Gastrocnemius medialis (tissue), 4 donors: ENCODE data around the gene PLA2G2F. TPM values are rescaled to one million over a fixed set of nuclear protein-coding genes. Genes with fewer than 3 reads are reported as not detected.

Experiments
- ATAC-seq, 2 donors: fragments of 150-250 bp; one replicate each; pipeline ENCODE4 v1.9.1; 2016
- DNase-seq, 2 donors: peaks; one replicate each; pipeline ENCODE4 v3.0.0-alpha.2; 2019
- H3K27ac ChIP-seq, 4 donors: fragments of 200-600 bp; sonication (generic); 1 replicate in 1 of 4; 2 replicates in 3 of 4; pipeline ENCODE4 v1.5.1; 2016 to 2018; ENCODE audit warnings: mild to moderate bottlenecking in 2 of 4, moderate library complexity in 1 of 4
- H3K27me3 ChIP-seq, 3 donors: fragments of 200-600 bp; sonication (generic) in 2 of 3; 1 replicate in 1 of 3; 2 replicates in 2 of 3; pipeline versions ENCODE4 v1.5.1 to v1.6.0; 2016 to 2019; ENCODE audit warnings: mild to moderate bottlenecking in 1 of 3, moderate library complexity in 1 of 3
- H3K36me3 ChIP-seq, 2 donors: fragments of 200-600 bp; sonication (generic) in 1 of 2; one replicate each; pipeline ENCODE4 v1.5.1; 2017 to 2018
- H3K4me1 ChIP-seq, 2 donors: fragments of 200-600 bp; sonication (generic) in 1 of 2; one replicate each; pipeline ENCODE4 v1.5.1; 2016 to 2017; ENCODE audit warnings: mild to moderate bottlenecking in 2 of 2
- H3K4me3 ChIP-seq, 4 donors: fragments of 200-600 bp; sonication (generic) in 3 of 4; 1 replicate in 1 of 4; 2 replicates in 3 of 4; pipeline ENCODE4 v1.5.1; 2016 to 2019; ENCODE audit warnings: mild to moderate bottlenecking in 2 of 4
- H3K9me3 ChIP-seq, 3 donors: fragments of 200-600 bp; sonication (generic) in 2 of 3; 1 replicate in 1 of 3; 2 replicates in 2 of 3; pipeline ENCODE4 v1.5.1; 2016 to 2019
- POLR2A ChIP-seq, 2 donors: fragments of 450-650 bp; IDR thresholded peaks; one replicate each; pipeline ENCODE4 v1.6.1; 2017; ENCODE audit warnings: antibody characterized with exemption in 2 of 2, mild to moderate bottlenecking in 2 of 2, moderate library complexity in 2 of 2
- in situ Hi-C, 4 donors: fragments of 200-750 bp; cut with MboI; loops; one replicate each; pipeline versions ENCODE4 v1.15.0 to v1.8.0; 2017; ENCODE audit warnings: low sequenced_read_pairs in 4 of 4
- intact Hi-C: fragments of 100-400 bp; cut with DNase I; formaldehyde crosslinking; loops from one replicate; pipeline ENCODE4 v1.15.1; 2023; ENCODE audit warnings: low total_unique reads
- total RNA-seq, 4 donors: library from RNA; depleted of rRNA; stranded (reverse); fragments of >200 nt; gene quantifications; one replicate each; pipeline versions ENCODE4 v1.1.0 to v1.2.3, GENCODE V29; 2016
- TF ChIP-seq, protein P1 (sequence below), 5 experiments: fragments of 450-650 bp in 3 of 5; fragments of 200-600 bp in 2 of 5; sonication (generic) in 2 of 5; IDR thresholded peaks in 4 of 5; conservative IDR thresholded peaks in 1 of 5; 1 replicate in 4 of 5; 2 replicates in 1 of 5; pipeline ENCODE4 v1.5.1; 2016 to 2019; ENCODE audit warnings: antibody characterized with exemption in 5 of 5, mild to moderate bottlenecking in 3 of 5, moderate library complexity in 3 of 5

PLA2G2F gene
- total RNA-seq, 4 donors from 2014 or later: not detected

- Histone ChIP-seq H3K36me3 (no peaks in the 10 kb centered on the region), H3K4me1 (peaks cover 4 to 9% of the 10 kb centered on the region in 2 donors), H3K4me3 (no peak overlapping the region), H3K27me3 (peaks cover 0 to 14% (median 3%) of the 10 kb centered on the region in 3 donors), H3K9me3 (no peaks in the 10 kb centered on the region), H3K27ac (no peak overlapping the region)
- in situ Hi-C loops: loop anchor here in 1 of 4 donors (10.0 kb wide), 1 partner anchor 283 kb away; no protein-coding TSS in a partner anchor
- DNase-seq (no peak), ATAC-seq (no peak)
- intact Hi-C loops: no loop called here
- TF ChIP-seq, protein P1, sequence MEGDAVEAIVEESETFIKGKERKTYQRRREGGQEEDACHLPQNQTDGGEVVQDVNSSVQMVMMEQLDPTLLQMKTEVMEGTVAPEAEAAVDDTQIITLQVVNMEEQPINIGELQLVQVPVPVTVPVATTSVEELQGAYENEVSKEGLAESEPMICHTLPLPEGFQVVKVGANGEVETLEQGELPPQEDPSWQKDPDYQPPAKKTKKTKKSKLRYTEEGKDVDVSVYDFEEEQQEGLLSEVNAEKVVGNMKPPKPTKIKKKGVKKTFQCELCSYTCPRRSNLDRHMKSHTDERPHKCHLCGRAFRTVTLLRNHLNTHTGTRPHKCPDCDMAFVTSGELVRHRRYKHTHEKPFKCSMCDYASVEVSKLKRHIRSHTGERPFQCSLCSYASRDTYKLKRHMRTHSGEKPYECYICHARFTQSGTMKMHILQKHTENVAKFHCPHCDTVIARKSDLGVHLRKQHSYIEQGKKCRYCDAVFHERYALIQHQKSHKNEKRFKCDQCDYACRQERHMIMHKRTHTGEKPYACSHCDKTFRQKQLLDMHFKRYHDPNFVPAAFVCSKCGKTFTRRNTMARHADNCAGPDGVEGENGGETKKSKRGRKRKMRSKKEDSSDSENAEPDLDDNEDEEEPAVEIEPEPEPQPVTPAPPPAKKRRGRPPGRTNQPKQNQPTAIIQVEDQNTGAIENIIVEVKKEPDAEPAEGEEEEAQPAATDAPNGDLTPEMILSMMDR (IDR thresholded peaks at IDR 0.05 in 4 of 5, conservative IDR thresholded peaks at IDR 0.05 in 1 of 5): no peak
- no peak for TF ChIP-seq POLR2A (IDR thresholded peaks at IDR 0.05)
Measured at GRCh38 chr1:20198296-20198695, 59.2 kb downstream of the PLA2G2F start.

DNA sequence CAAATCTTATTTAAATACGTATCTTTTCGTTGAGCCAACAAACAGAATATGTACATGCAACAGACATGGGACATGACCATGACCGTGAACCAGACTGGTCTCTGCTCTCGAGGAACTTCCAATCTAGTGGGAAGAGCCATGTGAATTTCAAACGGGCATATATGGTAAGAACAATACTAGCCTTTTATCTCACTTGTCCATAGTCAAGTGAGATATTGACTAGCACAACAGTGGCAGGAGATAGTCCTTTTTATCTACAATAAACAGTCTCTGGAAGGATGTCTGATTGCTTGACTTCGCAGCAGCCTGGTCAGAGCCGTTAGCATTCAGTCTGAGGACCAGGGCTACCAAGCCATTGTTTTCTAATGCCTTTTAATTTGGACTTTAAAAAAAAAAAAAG lies 59.8 kb downstream of the PLA2G2F start:
- Histone ChIP-seq H3K27ac (no peak overlapping the region), H3K36me3 (no peaks in the 10 kb centered on the region), H3K27me3 (peaks cover 0 to 8% (median 0%) of the 10 kb centered on the region in 3 donors), H3K9me3 (no peaks in the 10 kb centered on the region), H3K4me3 (no peak overlapping the region), H3K4me1 (peaks cover 4 to 9% of the 10 kb centered on the region in 2 donors)
- in situ Hi-C loops (loop anchor here in 1 of 4 donors (10.0 kb wide), 1 partner anchor 284 kb away; no protein-coding TSS in a partner anchor), intact Hi-C loops (no loop called here)
- ATAC-seq (no peak), DNase-seq (no peak)
- TF ChIP-seq, protein P1 (IDR thresholded peaks at IDR 0.05 in 4 of 5, conservative IDR thresholded peaks at IDR 0.05 in 1 of 5): no peak
- no peak for TF ChIP-seq POLR2A (IDR thresholded peaks at IDR 0.05)

GRCh38 chr1:20199403-20199802 lies 60.3 kb downstream of the PLA2G2F start:
- Histone ChIP-seq H3K27ac (no peak overlapping the region), H3K9me3 (no peaks in the 10 kb centered on the region), H3K36me3 (no peaks in the 10 kb centered on the region), H3K27me3 (peaks cover 0 to 8% (median 0%) of the 10 kb centered on the region in 3 donors), H3K4me3 (no peak overlapping the region), H3K4me1 (peaks cover 4 to 8% of the 10 kb centered on the region in 2 donors)
- TF ChIP-seq POLR2A (IDR thresholded peaks at IDR 0.05): no peak
- TF ChIP-seq, protein P1 (IDR thresholded peaks at IDR 0.05 in 4 of 5, conservative IDR thresholded peaks at IDR 0.05 in 1 of 5): no peak
- ATAC-seq (no peak), DNase-seq (no peak)
- intact Hi-C loops: no loop called here
- in situ Hi-C loops: loop anchor here in 1 of 4 donors (10.0 kb wide), 1 partner anchor 285 kb away; no protein-coding TSS in a partner anchor

DNA sequence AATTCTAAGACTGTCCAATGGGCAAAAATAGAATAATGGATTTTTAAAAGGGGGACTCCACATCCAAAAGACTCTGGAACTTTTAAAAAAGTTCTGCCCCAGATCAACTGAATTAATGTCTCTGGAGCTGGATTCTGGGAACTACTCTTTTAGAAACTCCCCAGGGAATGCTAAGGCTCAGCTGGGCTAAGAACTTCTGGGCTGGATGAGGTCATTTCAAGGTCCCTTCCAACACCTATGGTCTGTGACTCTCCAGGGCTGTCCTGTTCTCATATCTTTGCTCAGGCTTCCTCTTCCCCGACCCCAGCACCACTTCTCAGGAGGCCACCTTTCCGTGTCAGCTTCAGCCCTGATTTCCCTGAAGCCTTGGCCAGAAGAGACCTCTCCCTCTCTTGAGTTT lies 60.7 kb downstream of the PLA2G2F start:
- TF ChIP-seq, protein P1 (IDR thresholded peaks at IDR 0.05 in 4 of 5, conservative IDR thresholded peaks at IDR 0.05 in 1 of 5): no peak
- TF ChIP-seq POLR2A (IDR thresholded peaks at IDR 0.05): no peak
- Histone ChIP-seq H3K4me3 (no peak overlapping the region), H3K27me3 (peaks cover 0 to 8% (median 0%) of the 10 kb centered on the region in 3 donors), H3K27ac (no peak overlapping the region), H3K9me3 (no peaks in the 10 kb centered on the region), H3K36me3 (no peaks in the 10 kb centered on the region), H3K4me1 (peaks cover 3% of the 10 kb centered on the region in 2 donors)
- in situ Hi-C loops: loop anchor here in 1 of 4 donors (10.0 kb wide), 1 partner anchor 285 kb away; no protein-coding TSS in a partner anchor
- no peak for DNase-seq
- no peak for ATAC-seq
- intact Hi-C loops: no loop called here

Other genes starting within 250 kb of the PLA2G2F start
- not detected for gene PLA2G2E, start 215.7 kb upstream of the PLA2G2F start, total RNA-seq
- 10 to 100 TPM in 2 of 4 donors, 1 to 10 TPM in 2; 6.2 to 19.3 (median 13.6) TPM for gene PLA2G2A, start 159.7 kb upstream of the PLA2G2F start, total RNA-seq
- gene PLA2G5, start 69.1 kb upstream of the PLA2G2F start, total RNA-seq: not detected
- not detected for gene PLA2G2D, start 19.8 kb upstream of the PLA2G2F start, total RNA-seq
- 1 to 10 TPM in 1 of 4 donors, under 1 TPM in 2, not detected in 1; 0.18 to 4.3 (median 0.19) TPM for gene UBXN10, start 46.8 kb downstream of the PLA2G2F start, total RNA-seq
- not detected for gene PLA2G2C, start 47.2 kb downstream of the PLA2G2F start, total RNA-seq
- gene VWA5B1, start 151.6 kb downstream of the PLA2G2F start, total RNA-seq: under 1 TPM in 1 of 4 donors, not detected in 3; 0.25 TPM